GM12875 (cell line): ENCODE data around the gene KRT31.
"Not testable (repeated sequence)": the region's sequence is repeated elsewhere in the genome, so short reads cannot be mapped to it uniquely, and the experiment has no call there.

Source experiments
- H3K4me3 ChIP-seq: one replicate; pipeline ENCODE4 v1.5.1; 2011; ENCODE audit warnings: low read depth, low read length, control low read depth
- TF ChIP-seq, protein P1 (sequence below): IDR thresholded peaks from 2 replicates; pipeline ENCODE4 v1.5.1; 2011; ENCODE audit warnings: low read depth, mild to moderate bottlenecking, control low read depth, inconsistent platforms, low read length, moderate library complexity, borderline replicate concordance; ENCODE audit not compliant: insufficient read depth

KRT31 gene

DNA sequence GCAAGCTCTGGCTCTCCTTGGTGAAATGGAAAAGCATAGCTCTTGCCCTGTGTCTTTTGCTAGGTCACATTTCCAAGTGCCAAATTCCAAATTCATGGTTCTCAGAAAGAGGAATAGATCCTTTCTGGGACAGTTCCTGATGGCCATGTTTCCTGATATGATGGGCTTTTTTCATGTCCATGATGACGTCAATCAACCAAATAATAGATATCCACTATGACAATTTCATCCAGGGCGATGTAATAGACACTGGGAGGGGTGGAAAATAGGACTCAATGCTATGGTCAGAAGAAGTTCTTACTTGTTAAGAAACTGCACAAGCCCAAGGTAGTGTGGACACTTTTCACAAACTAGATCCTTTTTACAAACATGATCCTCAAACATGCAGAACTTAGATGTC, 46.2 kb downstream of the KRT31 start:
- no peak overlapping the region for H3K4me3 ChIP-seq
- TF ChIP-seq, protein P1, sequence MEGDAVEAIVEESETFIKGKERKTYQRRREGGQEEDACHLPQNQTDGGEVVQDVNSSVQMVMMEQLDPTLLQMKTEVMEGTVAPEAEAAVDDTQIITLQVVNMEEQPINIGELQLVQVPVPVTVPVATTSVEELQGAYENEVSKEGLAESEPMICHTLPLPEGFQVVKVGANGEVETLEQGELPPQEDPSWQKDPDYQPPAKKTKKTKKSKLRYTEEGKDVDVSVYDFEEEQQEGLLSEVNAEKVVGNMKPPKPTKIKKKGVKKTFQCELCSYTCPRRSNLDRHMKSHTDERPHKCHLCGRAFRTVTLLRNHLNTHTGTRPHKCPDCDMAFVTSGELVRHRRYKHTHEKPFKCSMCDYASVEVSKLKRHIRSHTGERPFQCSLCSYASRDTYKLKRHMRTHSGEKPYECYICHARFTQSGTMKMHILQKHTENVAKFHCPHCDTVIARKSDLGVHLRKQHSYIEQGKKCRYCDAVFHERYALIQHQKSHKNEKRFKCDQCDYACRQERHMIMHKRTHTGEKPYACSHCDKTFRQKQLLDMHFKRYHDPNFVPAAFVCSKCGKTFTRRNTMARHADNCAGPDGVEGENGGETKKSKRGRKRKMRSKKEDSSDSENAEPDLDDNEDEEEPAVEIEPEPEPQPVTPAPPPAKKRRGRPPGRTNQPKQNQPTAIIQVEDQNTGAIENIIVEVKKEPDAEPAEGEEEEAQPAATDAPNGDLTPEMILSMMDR, result no peak

DNA sequence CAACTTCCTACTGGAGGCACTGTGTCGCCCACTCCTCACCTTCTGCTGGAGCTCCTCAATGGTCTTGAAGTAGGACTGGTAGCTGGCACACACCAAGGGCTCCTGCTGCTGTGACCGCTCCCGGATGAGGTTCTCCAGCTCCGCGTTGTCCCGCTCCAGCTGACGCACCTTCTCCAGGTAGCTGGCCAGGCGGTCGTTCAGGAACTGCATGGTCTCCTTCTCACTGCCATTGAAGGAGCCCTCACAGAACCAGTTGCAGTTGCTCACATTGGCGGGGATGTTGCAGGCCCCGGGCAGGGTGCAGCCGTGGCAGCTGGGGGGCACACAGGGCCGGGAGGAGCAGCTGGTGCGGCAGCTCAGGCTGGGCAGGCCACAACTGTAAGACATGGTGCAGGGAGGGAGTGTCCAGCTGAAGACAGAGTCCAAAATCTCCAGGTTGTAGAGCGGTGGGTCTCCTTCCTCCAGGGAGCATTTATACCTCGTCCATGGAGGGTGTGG, 47.0 kb downstream of the KRT31 start, which contains the start of gene KRT33A:
Gene KRT33A, minus strand, starts transcription at position 448 of the 498 bp plus-strand sequence. Its CDS starts 61 bp downstream, at position 387.
- not testable (repeated sequence) for H3K4me3 ChIP-seq

DNA sequence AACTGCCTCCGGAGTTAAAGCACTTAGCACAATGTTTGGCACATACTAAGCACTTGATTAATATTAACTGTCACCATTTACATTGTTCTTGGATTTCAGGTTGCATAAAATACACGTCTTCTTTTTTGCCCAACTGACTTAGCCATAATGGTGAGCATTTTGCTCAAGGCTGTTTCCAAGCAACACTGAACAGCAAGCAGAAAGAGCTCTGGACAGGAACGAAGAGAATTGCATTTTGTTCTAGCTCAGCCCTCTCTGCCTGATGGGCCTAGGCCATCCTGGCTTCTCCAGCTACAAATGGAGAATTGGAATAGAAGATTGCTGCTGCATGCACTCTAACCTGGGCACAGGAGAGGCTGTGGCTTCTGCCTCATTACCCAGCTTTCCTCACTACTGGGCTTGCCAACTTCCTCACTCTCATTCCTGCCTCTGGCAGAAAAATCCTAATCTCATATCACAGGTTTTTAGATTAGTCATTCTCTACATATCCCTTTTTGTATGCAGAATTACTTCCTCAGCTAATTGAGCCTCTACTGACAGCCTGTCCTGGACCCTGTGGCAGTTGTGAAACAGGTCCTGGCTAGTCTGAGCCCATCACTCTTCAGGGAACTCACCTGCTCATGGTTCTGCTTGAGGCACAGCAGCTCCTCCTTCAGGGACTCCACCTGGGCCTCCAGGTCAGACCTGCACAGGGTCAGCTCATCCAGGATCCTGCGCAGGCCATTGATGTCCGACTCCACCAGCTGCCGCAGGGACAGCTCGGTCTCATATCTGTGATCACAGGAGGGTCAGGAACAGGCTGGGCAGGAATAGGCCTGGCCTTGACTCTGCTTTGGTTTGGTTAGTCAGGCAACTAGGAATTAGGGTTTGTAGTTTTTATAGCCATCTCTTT, 49.3 kb downstream of the KRT31 start:
- TF ChIP-seq, protein P1, result no peak
- H3K4me3 ChIP-seq, result no peak overlapping the region

DNA sequence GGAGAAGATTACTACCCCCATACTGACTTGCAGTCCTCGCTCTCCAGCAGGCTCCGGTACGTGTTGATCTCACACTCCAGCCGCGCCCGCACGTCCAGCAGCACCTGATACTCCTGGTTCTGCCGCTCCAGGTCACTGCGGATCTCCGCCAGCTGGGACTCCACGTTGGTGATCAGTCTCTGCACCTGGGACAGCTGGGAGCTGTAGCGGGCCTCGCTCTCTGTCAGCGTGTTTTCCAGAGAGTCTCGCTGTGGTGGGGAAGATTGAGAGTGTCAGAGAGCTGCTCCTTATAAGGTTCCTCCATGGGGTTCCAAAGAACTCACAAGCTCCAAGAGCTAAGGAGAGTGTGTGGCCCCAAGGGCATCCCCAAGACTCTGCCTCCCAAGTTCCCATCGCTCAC, 51.0 kb downstream of the KRT31 start:
- not testable (repeated sequence) for H3K4me3 ChIP-seq

DNA sequence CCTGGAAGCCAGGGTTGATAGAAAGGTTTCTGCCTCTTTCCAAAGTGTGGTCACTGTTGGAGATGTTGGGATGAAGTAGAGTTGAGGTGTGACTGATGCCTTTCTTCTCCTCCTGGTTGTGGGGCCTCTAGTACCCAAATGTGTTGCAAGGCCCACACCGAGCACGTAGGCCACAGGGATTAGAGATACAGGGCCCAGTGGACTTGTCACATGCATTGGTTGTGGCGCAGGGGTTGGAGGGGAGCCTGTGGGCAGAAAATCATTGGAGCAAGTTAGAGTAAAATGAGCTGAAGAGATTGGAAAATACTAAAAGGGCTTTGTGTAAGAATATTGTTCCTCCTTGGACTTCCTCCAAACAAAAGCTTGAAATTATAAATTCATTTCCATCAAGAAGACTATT, 51.4 kb downstream of the KRT31 start:
- no peak overlapping the region for H3K4me3 ChIP-seq
- TF ChIP-seq, protein P1, result no peak
